ENCODE data around the gene LRMDA. TPM values are rescaled to one million over a fixed set of nuclear protein-coding genes. Genes with fewer than 3 reads are reported as not detected.

The LRMDA gene
- total and polyA plus RNA-seq, 2 of the 8 experiments (the other 6 are each of a cell fraction or from before 2014, with no cell fraction given): 0.86 to 2.8 TPM

- H2BK20ac ChIP-seq (ENCODE audit: low read length): no peak overlapping the region
- H3K14ac ChIP-seq (ENCODE audit: insufficient read length): no peak overlapping the region
- no peak overlapping the region for H3K9ac ChIP-seq (replicated peaks in 1 of 4; ENCODE audit: extremely low read depth in 1 of 4, low read depth in 3 of 4, low read length in 3 of 4)
- ChIA-PET POLR2A (ENCODE audit: partially characterized antibody) (no interaction called here), CTCF (ENCODE audit: partially characterized antibody) (no interaction called here)
- no peak overlapping the region for H3K4me3 ChIP-seq (ENCODE audit: extremely low read depth in 1 of 4, insufficient read depth in 2 of 4, low read depth in 3 of 4, low read length in 4 of 4)
- H3K9me3 ChIP-seq (ENCODE audit: insufficient read depth in 2 of 2, low read depth in 1 of 2, low read length in 1 of 2): no peaks in the 10 kb centered on the region
- 87% methylated on average over 3 of the region's 3 CpGs; no CpG with 5 or more reads in 1 of the 2 experiments for WGBS, 2 experiments (ENCODE audit: extremely low coverage in 1 of 2, insufficient coverage in 1 of 2, insufficient read length in 1 of 2, insufficient replicate concordance in 2 of 2, low coverage in 1 of 2, low lambda C conversion rate in 2 of 2, missing lambda C conversion rate in 1 of 2)
- no peaks in the 10 kb centered on the region for H3K27me3 ChIP-seq (replicated peaks in 1 of 4; ENCODE audit: control insufficient read depth in 3 of 4, extremely low read depth in 1 of 4, insufficient read depth in 3 of 4, low read length in 3 of 4)
- H2BK5ac ChIP-seq (ENCODE audit: low read depth, low read length): no peak overlapping the region
- no peaks in the 10 kb centered on the region for H3K79me1 ChIP-seq (ENCODE audit: low read depth, low read length)
- H3K18ac ChIP-seq (ENCODE audit: extremely low read depth, low read length): no peak overlapping the region
- H3K4ac ChIP-seq (replicated peaks; ENCODE audit: insufficient read length, low read depth, low read length): no peak overlapping the region
- H3K4me1 ChIP-seq (replicated peaks in 1 of 4; ENCODE audit: control insufficient read depth in 3 of 4, insufficient read depth in 4 of 4, low read length in 3 of 4): peaks cover 0 to 6% (median under 1%) of the 10 kb centered on the region in 4 experiments; a peak in 4 of 7 replicates
- no peaks in the 10 kb centered on the region for H3K23me2 ChIP-seq (ENCODE audit: low read depth, low read length)
- H3K56ac ChIP-seq (replicated peaks; ENCODE audit: insufficient read length, low read depth, low read length): no peak overlapping the region
- H3K79me2 ChIP-seq (ENCODE audit: control insufficient read depth in 1 of 2, insufficient read depth in 2 of 2, low read length in 2 of 2): no peaks in the 10 kb centered on the region
- no peak overlapping the region for H4K91ac ChIP-seq (replicated peaks; ENCODE audit: insufficient read length, low read length)
- no peak overlapping the region for H4K5ac ChIP-seq (ENCODE audit: insufficient read length, low read depth, low read length)
- no peak overlapping the region for H2BK15ac ChIP-seq (ENCODE audit: low read length)
- H3K27ac ChIP-seq (ENCODE audit: low read depth, low read length): no peak overlapping the region
- no peak overlapping the region for H2BK12ac ChIP-seq (ENCODE audit: low read depth, low read length)
- H4K20me1 ChIP-seq (replicated peaks in 1 of 2; ENCODE audit: control insufficient read depth in 1 of 2, insufficient read depth in 2 of 2, low read length in 2 of 2): no peaks in the 10 kb centered on the region
- H2BK120ac ChIP-seq (replicated peaks; ENCODE audit: low read depth, low read length): no peak overlapping the region
- FAIRE-seq (no peak), DNase-seq (ENCODE audit: low read depth in 1 of 2, low spot score in 2 of 2) (no peak)
- no peak overlapping the region for H2AK5ac ChIP-seq (ENCODE audit: low read depth, low read length)
- no peak overlapping the region for H3K4me2 ChIP-seq (ENCODE audit: insufficient read depth in 1 of 2, low read depth in 2 of 2, low read length in 2 of 2)
- no peak overlapping the region for H3K23ac ChIP-seq (ENCODE audit: insufficient read length)
- no peak overlapping the region for H2AFZ ChIP-seq (ENCODE audit: low read length)
- no peaks in the 10 kb centered on the region for H3K36me3 ChIP-seq (ENCODE audit: control insufficient read depth in 2 of 4, insufficient read depth in 4 of 4, low read length in 3 of 4)
- no peak overlapping the region for H4K8ac ChIP-seq (ENCODE audit: extremely low read depth, insufficient read depth, low read length)
- TF ChIP-seq BRCA1 (IDR thresholded peaks at IDR 0.05; ENCODE audit: low read depth, low read length) (no peak), CEBPB (IDR thresholded peaks at IDR 0.05; ENCODE audit: low read depth, low read length) (no peak), HDAC2 (IDR thresholded peaks at IDR 0.05; ENCODE audit: borderline replicate concordance in 1 of 2, low read depth in 2 of 2, low read length in 2 of 2) (no peak), ASH2L (IDR thresholded peaks at IDR 0.05; ENCODE audit: low read length) (no peak), ZNF274 (IDR thresholded peaks at IDR 0.05; ENCODE audit: borderline replicate concordance, extremely low read depth, low read length) (no peak), SUZ12 (IDR thresholded peaks at IDR 0.05; ENCODE audit: low read length) (no peak), YY1 (IDR thresholded peaks at IDR 0.05; ENCODE audit: low read depth, low read length) (no peak), FOSL1 (IDR thresholded peaks at IDR 0.05; ENCODE audit: insufficient read depth, low read depth, low read length) (no peak)
Measured at GRCh38 chr10:76210211-76210610, 778.8 kb downstream of the LRMDA start.
